IMR-90 (cell line): Measurements from ENCODE around the gene DLGAP4. TPM values are rescaled to one million over a fixed set of nuclear protein-coding genes. Genes with fewer than 3 reads are reported as not detected.

Experiments used
- ATAC-seq: fragments of 200-7000 bp; cut with Tn5 transposase; 2 replicates; pipeline ENCODE4 v1.9.1; 2020; ENCODE audit warnings: low read depth, mild to moderate bottlenecking, moderate library complexity
- BruUV-seq: library from RNA; stranded (reverse); fragments of 400-500 nt; replicated peaks from 2 replicates; lab custom pipeline; 2021; lab: Mats Ljungman, UMichigan
- CTCF ChIA-PET: fragments of 300-600 bp; formaldehyde crosslinking; extraction: SDS; loops from one replicate; lab custom pipeline; 2021; ENCODE audit warnings: antibody characterized with exemption; lab: Yijun Ruan, JAX
- POLR2A ChIA-PET: fragments of 300-600 bp; sonication (Branson Sonifier 250); formaldehyde crosslinking; loops from one replicate; lab custom pipeline; 2022; ENCODE audit warnings: antibody characterized with exemption; ENCODE audit not compliant: unreplicated experiment; lab: Charles Lee
- DNase-seq: peaks from one replicate; pipeline ENCODE4 v3.0.0; 2013
- H2AFZ ChIP-seq: replicated peaks from 2 replicates; pipeline ENCODE3; 2013; ENCODE audit warnings: low read length, mild to moderate bottlenecking; ENCODE audit not compliant: poor library complexity
- H2AK5ac ChIP-seq: 2 replicates; pipeline ENCODE4 v1.6.1; 2013; ENCODE audit warnings: low read depth, low read length, inconsistent platforms
- H2AK9ac ChIP-seq: replicated peaks from 2 replicates; pipeline ENCODE3; 2013; ENCODE audit warnings: mild to moderate bottlenecking, low read depth, low read length, moderate library complexity; ENCODE audit not compliant: poor library complexity
- H2BK120ac ChIP-seq: 2 replicates; pipeline ENCODE4 v1.6.1; 2013; ENCODE audit warnings: low read depth, low read length, inconsistent platforms
- H2BK15ac ChIP-seq: 3 replicates; pipeline ENCODE4 v1.6.1; 2013; ENCODE audit warnings: low read depth, low read length, inconsistent platforms
- H2BK20ac ChIP-seq: 2 replicates; pipeline ENCODE4 v1.6.1; 2013; ENCODE audit warnings: low read depth, mild to moderate bottlenecking, inconsistent platforms, low read length, moderate library complexity
- H2BK5ac ChIP-seq: 2 replicates; pipeline ENCODE4 v1.6.1; 2013; ENCODE audit warnings: mild to moderate bottlenecking, low read depth, low read length, inconsistent platforms; ENCODE audit not compliant: poor library complexity, severe bottlenecking
- H3K14ac ChIP-seq: replicated peaks from 2 replicates; pipeline ENCODE4 v1.6.1; 2013; ENCODE audit warnings: low read depth, low read length, inconsistent platforms
- H3K18ac ChIP-seq: 2 replicates; pipeline ENCODE4 v1.6.1; 2013; ENCODE audit warnings: low read depth, low read length, control low read depth
- H3K23ac ChIP-seq: 2 replicates; pipeline ENCODE4 v1.6.1; 2013; ENCODE audit warnings: low read depth, low read length, inconsistent platforms
- H3K27ac ChIP-seq: 2 replicates; pipeline ENCODE4 v1.5.1; 2013; ENCODE audit warnings: mild to moderate bottlenecking, control low read depth, low read length; ENCODE audit not compliant: insufficient read depth
- H3K27me3 ChIP-seq: 2 replicates; pipeline ENCODE4 v1.6.1; 2013; ENCODE audit warnings: low read length; ENCODE audit not compliant: control insufficient read depth, insufficient read depth
- H3K36me3 ChIP-seq: 2 replicates; pipeline ENCODE4 v1.6.1; 2013; ENCODE audit warnings: low read length, mixed read lengths; ENCODE audit not compliant: control insufficient read depth, insufficient read depth
- H3K4ac ChIP-seq: 2 replicates; pipeline ENCODE4 v1.6.1; 2013; ENCODE audit warnings: low read depth, low read length, inconsistent platforms
- H3K4me1 ChIP-seq: 2 replicates; pipeline ENCODE4 v1.6.1; 2013; ENCODE audit warnings: low read length, mixed read lengths; ENCODE audit not compliant: control insufficient read depth, insufficient read depth
- H3K4me2 ChIP-seq: 2 replicates; pipeline ENCODE4 v1.6.1; 2013; ENCODE audit warnings: low read depth, mild to moderate bottlenecking, control low read depth, low read length, moderate library complexity
- H3K4me3 ChIP-seq: 2 replicates; pipeline ENCODE4 v1.5.1; 2013; ENCODE audit warnings: low read depth, mild to moderate bottlenecking, control low read depth, low read length, moderate library complexity; ENCODE audit not compliant: insufficient read depth
- H3K56ac ChIP-seq: 2 replicates; pipeline ENCODE4 v1.6.1; 2013; ENCODE audit warnings: low read length, inconsistent platforms; ENCODE audit not compliant: insufficient read depth; ENCODE audit errors: extremely low read depth
- H3K79me1 ChIP-seq, 2 experiments: 2 replicates each; pipeline ENCODE4 v1.6.1; 2013; ENCODE audit warnings: low read length in 2 of 2, inconsistent platforms in 1 of 2, low read depth in 1 of 2
- H3K9ac ChIP-seq: 2 replicates; pipeline ENCODE4 v1.6.1; 2013; ENCODE audit warnings: low read depth, low read length, control low read depth
- H3K9me1 ChIP-seq: 2 replicates; pipeline ENCODE4 v1.6.1; 2013; ENCODE audit warnings: low read length, inconsistent platforms; ENCODE audit not compliant: insufficient read depth
- H3K9me3 ChIP-seq: 2 replicates; pipeline ENCODE4 v1.6.1; 2013; ENCODE audit warnings: low read length; ENCODE audit not compliant: control insufficient read depth, insufficient read depth
- H4K20me1 ChIP-seq: 2 replicates; pipeline ENCODE4 v1.6.1; 2013; ENCODE audit warnings: low read length, inconsistent platforms; ENCODE audit not compliant: insufficient read depth
- H4K5ac ChIP-seq: 2 replicates; pipeline ENCODE4 v1.6.1; 2013; ENCODE audit warnings: mild to moderate bottlenecking, low read depth, low read length, control low read depth
- H4K8ac ChIP-seq, 2 experiments: 2 replicates each; pipeline ENCODE4 v1.6.1; 2013; ENCODE audit warnings: low read depth in 2 of 2, low read length in 2 of 2, control low read depth in 1 of 2, inconsistent platforms in 1 of 2
- H4K91ac ChIP-seq: 2 replicates; pipeline ENCODE4 v1.6.1; 2013; ENCODE audit warnings: low read depth, low read length, inconsistent platforms; ENCODE audit not compliant: insufficient read depth
- BHLHE40 ChIP-seq: fragments of 150-350 bp; IDR thresholded peaks from 2 replicates; pipeline ENCODE4 v1.6.1; 2016; ENCODE audit warnings: mild to moderate bottlenecking, low read depth, low read length
- CEBPB ChIP-seq: IDR thresholded peaks from 2 replicates; pipeline ENCODE4 v1.6.1; 2012; ENCODE audit warnings: low read depth, low read length, improper control_type of control experiment
- CHD1 ChIP-seq: IDR thresholded peaks from 2 replicates; pipeline ENCODE4 v1.6.1; 2012; ENCODE audit warnings: low read depth, low read length, improper control_type of control experiment
- CTCF ChIP-seq: conservative IDR thresholded peaks from 2 replicates; pipeline ENCODE4 v1.5.1; 2012; ENCODE audit warnings: mild to moderate bottlenecking, low read depth, low read length, improper control_type of control experiment
- ELK1 ChIP-seq: fragments of 150-350 bp; IDR thresholded peaks from 2 replicates; pipeline ENCODE4 v1.6.1; 2016; ENCODE audit warnings: low read depth, mild to moderate bottlenecking, low read length, moderate library complexity, borderline replicate concordance
- FOS ChIP-seq: fragments of 150-350 bp; IDR thresholded peaks from 2 replicates; pipeline ENCODE4 v1.6.1; 2016; ENCODE audit warnings: low read depth, low read length
- MAFK ChIP-seq: IDR thresholded peaks from 2 replicates; pipeline ENCODE4 v1.6.1; 2012; ENCODE audit warnings: low read depth, low read length, improper control_type of control experiment
- MAZ ChIP-seq: IDR thresholded peaks from 2 replicates; pipeline ENCODE4 v1.6.1; 2012; ENCODE audit warnings: low read depth, mild to moderate bottlenecking, low read length, improper control_type of control experiment, moderate library complexity, borderline replicate concordance
- MXI1 ChIP-seq: IDR thresholded peaks from 2 replicates; pipeline ENCODE4 v1.6.1; 2012; ENCODE audit warnings: low read depth, mild to moderate bottlenecking, low read length, moderate library complexity, borderline replicate concordance
- NFE2L2 ChIP-seq: fragments of 150-350 bp; IDR thresholded peaks from 2 replicates; pipeline ENCODE4 v1.6.1; 2016; ENCODE audit warnings: low read depth, mild to moderate bottlenecking, low read length
- POLR2A ChIP-seq: IDR thresholded peaks from 2 replicates; pipeline ENCODE4 v1.6.1; 2012; ENCODE audit warnings: mild to moderate bottlenecking, low read depth, low read length
- RAD21 ChIP-seq: IDR thresholded peaks from 2 replicates; pipeline ENCODE4 v1.6.1; 2012; ENCODE audit warnings: low read length, improper control_type of control experiment
- RCOR1 ChIP-seq: IDR thresholded peaks from 2 replicates; pipeline ENCODE4 v1.6.1; 2012; ENCODE audit warnings: mild to moderate bottlenecking, low read length, improper control_type of control experiment; ENCODE audit not compliant: insufficient replicate concordance
- RFX5 ChIP-seq: IDR thresholded peaks from 2 replicates; pipeline ENCODE4 v1.8.0; 2012; ENCODE audit warnings: low read depth, mild to moderate bottlenecking, low read length, moderate library complexity
- SMC3 ChIP-seq: fragments of 150-350 bp; IDR thresholded peaks from 2 replicates; pipeline ENCODE4 v1.6.1; 2016; ENCODE audit warnings: low read depth, mild to moderate bottlenecking, antibody characterized with exemption, low read length, moderate library complexity
- USF2 ChIP-seq: fragments of 150-350 bp; IDR thresholded peaks from 2 replicates; pipeline ENCODE4 v1.6.1; 2017; ENCODE audit warnings: mild to moderate bottlenecking, antibody characterized with exemption, low read length, low read depth
- WGBS, 2 experiments: methylation state at CpG; one replicate each; pipeline versions ENCODE4 v1.1.5 to v1.1.7; 2013; ENCODE audit warnings: missing lambda C conversion rate in 2 of 2; ENCODE audit not compliant: insufficient read length in 1 of 2; ENCODE audit errors: extremely low coverage in 2 of 2; 5-methylcytosine and 5-hydroxymethylcytosine counted together
- dilution Hi-C: fragments of 300-500 bp; cut with HindIII; formaldehyde crosslinking; loops from one replicate; pipeline ENCODE4 v1.14.3; 2018; ENCODE audit warnings: low sequenced_read_pairs; ENCODE audit not compliant: unreplicated experiment
- in situ Hi-C: fragments of 300-500 bp; cut with MboI; formaldehyde crosslinking; loops from 3 replicates; pipeline ENCODE4 v1.14.3; 2019; ENCODE audit warnings: low sequenced_read_pairs, inconsistent platforms, mixed read lengths
- intact Hi-C: fragments of 100-400 bp; cut with micrococcal nuclease; formaldehyde crosslinking; loops from 2 replicates; pipeline ENCODE4 v1.10.0; 2022
- polyA plus RNA-seq, 3 experiments: library from polyadenylated mRNA; depleted of rRNA; stranded (reverse); fragments of >200 nt; gene quantifications; 2 replicates each; pipeline ENCODE4 v1.2.3, GENCODE V29; 2012; ENCODE audit warnings: low replicate concordance in 1 of 3
- total RNA-seq: library from RNA; depleted of rRNA; stranded (reverse); fragments of >200 nt; gene quantifications from 2 replicates; pipeline ENCODE4 v1.2.3, GENCODE V29; 2012

DLGAP4 gene
- total and polyA plus RNA-seq, 2 of the 4 experiments (the other 2 are of a cell fraction), result 32.3 to 73.2 TPM

- no peak for ATAC-seq
- Histone ChIP-seq H2BK5ac (no peak overlapping the region), H3K4ac (no peak overlapping the region), H3K9me3 (no peaks in the 10 kb centered on the region), H4K5ac (no peak overlapping the region), H3K23ac (no peak overlapping the region), H4K20me1 (no peaks in the 10 kb centered on the region), H3K18ac (no peak overlapping the region), H3K27me3 (peaks cover 26% of the 10 kb centered on the region), H3K79me1 (no peaks in the 10 kb centered on the region), H2AFZ (no peak overlapping the region), H3K4me1 (no peaks in the 10 kb centered on the region), H3K36me3 (no peaks in the 10 kb centered on the region), H3K14ac (no peak overlapping the region), H3K9ac (no peak overlapping the region), H2BK20ac (no peak overlapping the region), H3K4me2 (no peak overlapping the region), H2BK15ac (no peak overlapping the region), H2BK120ac (no peak overlapping the region), H2AK9ac (no peak overlapping the region), H3K56ac (no peak overlapping the region), H3K9me1 (no peaks in the 10 kb centered on the region), H3K27ac (no peak overlapping the region), H3K4me3 (no peak overlapping the region), H4K8ac (no peak overlapping the region), H4K91ac (no peak overlapping the region), H2AK5ac (no peak overlapping the region)
- WGBS, 2 experiments, result 60% methylated on average over 2 of the region's 10 CpGs; no CpG with 5 or more reads in 1 of the 2 experiments
- intact Hi-C loops, result no loop called here
- CTCF ChIA-PET, result no interaction called here
- in situ Hi-C loops, result no loop called here
- DNase-seq, result no peak
- TF ChIP-seq RAD21, result no peak
- TF ChIP-seq RFX5, result no peak
- TF ChIP-seq BHLHE40, result no peak
- TF ChIP-seq NFE2L2, result no peak
- TF ChIP-seq RCOR1, result no peak
- no peak for TF ChIP-seq MAFK
- no peak for TF ChIP-seq SMC3
- TF ChIP-seq CEBPB, result no peak
- no peak for TF ChIP-seq MAZ
- no peak for TF ChIP-seq USF2
- no peak for TF ChIP-seq POLR2A
- no peak for TF ChIP-seq CHD1
- TF ChIP-seq MXI1, result no peak
- TF ChIP-seq ELK1, result no peak
- no peak for TF ChIP-seq CTCF
- TF ChIP-seq FOS, result no peak
- dilution Hi-C loops, result no loop called here
- no TSS peak for BruUV-seq
- POLR2A ChIA-PET, result no interaction called here
Observed at GRCh38 chr20:36360429-36360828, 54.3 kb downstream of the DLGAP4 start.
